NCI-H748 treated with DMSO at 0.1 percent for 48 hours (cell line): ENCODE data around the gene PLCL1.

ENCODE experiments used
- DNase-seq: peaks from one replicate; lab custom pipeline; 2025; lab: John Stamatoyannopoulos, UW

PLCL1 gene

DNA sequence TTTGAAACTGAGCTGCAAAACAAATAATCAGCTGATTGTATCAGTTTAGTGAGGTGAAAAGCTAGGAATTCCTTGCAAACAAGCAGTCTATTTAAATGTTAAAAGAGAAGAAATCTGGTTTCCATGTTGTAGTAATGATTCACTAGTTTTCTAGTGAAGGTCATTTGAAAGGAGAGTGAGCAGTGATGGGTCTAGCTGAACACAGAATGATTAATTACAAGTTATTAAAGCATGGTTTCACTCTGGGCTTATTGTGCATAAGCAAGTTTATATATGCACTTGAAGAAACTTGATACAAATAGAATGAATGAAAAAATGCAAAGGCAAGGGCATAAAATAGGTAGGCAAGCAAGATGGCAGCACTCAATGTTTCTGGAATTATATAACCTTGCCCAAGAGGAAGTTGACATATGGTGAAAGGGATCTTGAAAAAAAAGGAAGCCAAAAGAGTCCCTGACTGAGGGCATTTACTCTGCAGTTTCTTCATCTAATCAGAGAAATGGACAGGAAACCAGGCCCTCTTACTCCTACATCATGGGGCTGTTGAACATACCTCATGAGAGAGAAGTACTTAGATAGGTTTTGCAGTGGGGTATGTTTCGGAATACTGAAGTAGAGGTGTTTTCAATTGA lies 53.2 kb downstream of the PLCL1 start:
- no peak for DNase-seq

DNA sequence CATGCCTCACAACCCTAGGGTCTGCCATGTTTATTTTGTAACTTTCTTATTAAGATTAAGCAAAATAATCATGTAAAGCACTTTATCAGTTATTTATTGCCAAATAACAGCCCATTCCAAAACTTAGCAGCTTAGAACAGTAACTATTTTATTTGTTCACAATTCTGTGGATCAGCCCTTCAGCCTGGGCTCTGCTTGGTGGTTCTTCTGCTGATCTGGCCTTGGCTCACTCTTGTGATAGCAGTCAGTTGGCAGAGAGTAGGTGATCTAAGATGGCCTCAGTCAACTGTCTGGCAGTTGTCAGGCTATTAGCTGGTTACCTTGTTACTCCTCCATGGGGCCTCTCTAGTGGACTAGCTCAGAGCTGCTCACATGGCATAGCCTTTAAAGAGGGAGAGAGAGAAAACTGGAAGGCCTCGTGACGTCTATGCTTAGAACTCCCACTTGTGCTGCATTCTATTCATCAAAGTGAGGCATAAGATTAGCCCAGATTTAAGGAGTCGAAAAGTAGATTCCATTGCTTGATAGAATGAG lies 54.3 kb downstream of the PLCL1 start:
- no peak for DNase-seq

DNA sequence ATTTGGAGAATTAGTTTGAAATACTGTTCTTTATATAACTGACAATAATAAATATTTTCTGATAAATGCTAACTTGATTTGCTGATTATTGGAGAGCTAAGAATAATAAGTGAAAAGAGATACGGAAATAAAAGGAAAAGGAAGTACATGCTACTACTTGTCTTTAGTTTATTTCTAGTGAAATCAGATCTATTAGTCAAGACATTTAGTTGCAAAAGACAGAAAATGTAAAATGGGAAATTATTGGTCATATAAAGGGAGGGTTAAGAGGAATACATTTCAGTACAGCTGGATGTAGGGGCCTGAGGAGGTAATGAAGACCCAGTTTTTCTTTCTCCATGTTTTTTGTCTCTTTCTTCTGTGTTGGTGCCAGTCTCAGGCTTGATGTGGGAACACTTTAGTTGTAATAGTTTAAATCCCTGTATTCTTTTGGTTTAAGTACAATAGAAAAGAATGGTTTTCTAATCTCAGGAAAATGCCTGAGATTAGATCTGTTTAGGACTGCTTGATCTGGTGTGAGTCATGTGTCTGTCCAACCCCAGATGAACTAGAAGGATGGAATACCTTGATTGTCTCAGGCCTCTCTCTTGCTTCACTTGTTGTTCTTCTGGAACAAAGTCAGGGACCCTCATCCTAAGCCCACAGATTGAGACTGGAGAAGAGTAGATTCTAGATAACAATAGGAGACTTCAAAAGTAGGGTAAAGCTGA lies 58.0 kb downstream of the PLCL1 start:
- DNase-seq = no peak

DNA sequence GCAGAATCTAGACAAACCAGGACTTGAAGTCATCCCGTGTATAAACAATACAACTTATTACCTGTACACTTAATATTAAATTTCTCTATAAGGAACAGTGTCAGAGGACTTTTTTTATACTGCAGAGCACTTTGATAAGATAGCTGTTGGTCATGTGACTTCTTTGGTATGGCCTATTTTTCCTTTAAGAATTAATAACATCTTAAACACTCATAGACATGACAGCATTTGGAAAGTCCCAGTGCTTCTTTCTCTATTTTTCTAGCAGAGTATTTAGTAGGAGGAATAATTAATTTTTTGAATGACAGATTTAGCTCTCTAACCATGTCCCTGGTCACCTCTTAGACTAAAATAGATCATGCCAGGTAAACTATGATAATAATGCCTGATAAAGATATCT lies 59.4 kb downstream of the PLCL1 start:
- no peak for DNase-seq

DNA sequence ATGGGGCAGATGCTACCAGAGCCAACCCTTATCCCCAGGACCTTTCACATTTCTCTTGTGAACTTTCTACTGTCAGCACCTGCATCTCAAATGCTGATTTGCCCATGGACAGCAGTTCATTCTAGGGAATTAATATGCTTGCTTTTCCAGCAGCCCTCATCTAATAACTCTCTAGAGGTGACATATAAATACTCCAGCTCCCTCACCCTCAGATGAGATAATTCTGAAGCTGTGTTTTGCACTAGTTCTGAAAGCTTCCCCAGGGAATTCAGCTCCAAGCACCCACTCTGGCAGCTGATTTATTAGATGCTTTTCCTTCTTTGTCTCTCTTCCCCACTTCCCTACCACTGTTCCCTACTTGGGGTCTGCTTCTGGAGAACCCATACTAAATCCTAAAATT lies 62.1 kb downstream of the PLCL1 start:
- no peak for DNase-seq

- no peak for DNase-seq
These were observed 62.6 kb downstream of the PLCL1 start for GRCh38 chr2:197867033-197867432.

GRCh38 chr2:197867624-197868023 lies 63.2 kb downstream of the PLCL1 start:
- DNase-seq = no peak

DNA sequence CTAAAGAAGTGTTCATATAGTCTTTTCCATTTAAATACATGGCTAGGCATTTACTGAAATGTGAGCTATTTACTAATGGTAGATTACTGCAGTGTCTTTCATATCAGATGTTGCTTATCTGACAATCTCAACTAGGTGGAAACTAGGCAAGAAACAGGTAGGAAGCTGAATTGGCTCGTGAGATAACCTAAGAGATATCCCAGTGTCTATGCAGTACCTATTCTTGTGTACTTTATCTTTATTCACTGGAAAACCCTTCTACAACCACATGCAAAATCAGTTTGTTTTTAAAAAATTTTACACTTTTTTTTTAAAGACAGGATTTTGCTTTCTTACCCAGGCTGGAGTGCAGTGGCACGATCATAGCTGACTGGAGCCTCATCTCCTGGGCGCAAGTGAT lies 63.8 kb downstream of the PLCL1 start:
- no peak for DNase-seq

- DNase-seq = no peak
These were observed 64.6 kb downstream of the PLCL1 start for GRCh38 chr2:197869041-197869440.

GRCh38 chr2:197869501-197870111 lies 65.2 kb downstream of the PLCL1 start:
- DNase-seq = no peak

DNA sequence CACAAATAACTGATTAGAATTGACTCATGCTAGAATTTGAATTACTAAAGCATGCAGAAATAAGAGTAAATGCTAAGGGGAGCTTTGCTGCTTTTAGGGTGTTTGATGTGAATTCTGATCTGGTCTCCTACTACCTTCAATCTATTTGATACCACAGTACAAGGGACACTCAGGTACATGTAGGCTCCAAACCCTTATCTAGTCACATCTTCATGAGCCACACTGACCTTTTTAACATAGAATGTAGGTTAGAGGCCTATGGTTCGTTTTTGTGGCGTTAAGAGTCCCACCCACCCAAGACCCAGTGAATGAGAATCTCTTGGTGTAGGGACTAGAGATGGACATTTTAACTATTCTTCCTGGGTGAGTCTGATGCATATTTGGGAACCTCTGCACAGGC lies 65.7 kb downstream of the PLCL1 start:
- no peak for DNase-seq

GRCh38 chr2:197871780-197872456 lies 67.5 kb downstream of the PLCL1 start:
- DNase-seq = peak; percentile 11

- no peak for DNase-seq
These were observed 68.9 kb downstream of the PLCL1 start for GRCh38 chr2:197873293-197873701.

DNA sequence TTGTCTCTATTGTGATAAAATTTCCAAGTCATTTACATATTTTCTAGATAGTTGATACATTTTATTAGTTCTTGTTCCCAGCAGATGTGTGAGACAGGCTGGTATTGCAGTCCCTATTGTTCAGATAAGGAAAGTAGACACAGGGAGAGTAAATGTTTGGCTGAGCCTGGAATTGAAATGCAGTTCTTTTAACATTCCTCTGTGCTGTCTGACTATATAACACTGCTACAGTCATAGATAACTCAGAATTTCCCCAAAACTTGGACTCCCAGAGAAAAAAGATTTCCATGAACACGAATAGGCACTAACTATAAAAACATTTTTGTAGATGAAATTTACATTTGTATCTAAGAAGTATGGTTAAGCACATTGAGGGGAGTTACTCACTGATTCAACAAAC lies 71.4 kb downstream of the PLCL1 start:
- DNase-seq = no peak

DNA sequence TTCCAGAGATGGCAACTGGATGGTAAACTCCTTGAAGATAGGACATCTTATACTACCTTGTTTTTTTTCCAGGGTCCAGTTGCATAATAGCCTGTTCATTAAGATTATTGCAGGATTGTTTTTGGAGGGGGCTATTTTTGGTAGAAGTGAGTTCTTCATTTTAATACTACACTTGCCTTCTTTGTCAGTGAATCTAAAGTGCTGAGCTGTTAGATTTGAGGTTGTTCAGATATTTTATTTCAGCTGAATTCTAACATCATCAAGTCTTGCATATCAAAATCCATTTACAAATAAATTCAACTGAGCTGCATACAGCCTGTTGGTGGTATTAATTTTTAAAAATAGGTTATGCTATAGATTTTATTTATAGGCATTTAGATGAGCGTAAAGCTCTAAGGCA lies 72.1 kb downstream of the PLCL1 start:
- DNase-seq = no peak

GRCh38 chr2:197877038-197877437 lies 72.6 kb downstream of the PLCL1 start:
- no peak for DNase-seq

DNA sequence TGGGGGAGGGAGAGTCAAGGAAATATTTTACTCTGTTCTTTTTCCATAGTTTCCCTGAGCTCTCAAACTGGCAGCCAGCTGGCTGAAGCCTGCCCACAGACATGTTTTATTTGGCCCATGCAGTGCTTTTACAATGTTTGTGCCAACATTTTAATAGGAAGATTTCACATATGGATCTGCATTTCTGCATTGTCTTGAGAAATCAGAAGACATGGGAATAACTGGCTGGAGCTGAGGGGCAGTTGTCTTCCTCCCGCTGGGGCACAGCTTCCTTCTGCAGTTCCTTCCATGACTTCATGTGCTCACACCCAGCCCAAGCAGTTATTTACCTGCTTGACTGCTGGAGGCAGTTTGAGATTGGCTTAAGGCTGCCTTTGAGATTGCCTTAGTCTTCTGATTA lies 74.4 kb downstream of the PLCL1 start:
- DNase-seq = no peak

DNA sequence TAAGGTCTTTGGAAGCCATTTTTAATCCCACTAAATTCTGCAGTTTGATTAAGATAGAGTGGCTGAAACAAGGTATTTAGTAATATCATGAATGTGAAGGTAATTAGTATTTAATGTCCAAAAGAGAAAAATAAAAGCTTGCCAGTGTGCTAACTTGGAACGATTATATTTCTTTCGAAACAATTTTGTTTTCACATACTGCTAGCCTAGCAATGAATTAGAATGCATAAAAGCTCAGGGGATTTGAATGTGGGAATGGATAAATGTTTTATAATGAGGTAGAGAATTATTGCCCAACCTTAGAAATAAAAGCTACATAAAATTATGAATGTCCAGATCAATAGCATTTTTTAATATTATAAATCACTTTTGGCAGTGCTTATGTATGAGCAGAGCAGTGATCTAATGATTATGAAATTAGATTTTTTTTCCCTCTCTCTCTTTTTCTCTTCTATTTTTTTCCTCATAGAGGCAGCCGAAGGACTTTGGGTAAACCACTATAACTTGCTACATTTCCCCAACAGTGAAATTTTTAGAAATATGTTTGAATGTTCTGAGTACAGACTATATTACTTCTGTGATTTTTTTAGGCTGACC lies 75.5 kb downstream of the PLCL1 start:
- no peak for DNase-seq

- no peak for DNase-seq
These were observed 79.1 kb downstream of the PLCL1 start for GRCh38 chr2:197883354-197884032.

GRCh38 chr2:197884252-197884651 lies 79.9 kb downstream of the PLCL1 start:
- DNase-seq = no peak

DNA sequence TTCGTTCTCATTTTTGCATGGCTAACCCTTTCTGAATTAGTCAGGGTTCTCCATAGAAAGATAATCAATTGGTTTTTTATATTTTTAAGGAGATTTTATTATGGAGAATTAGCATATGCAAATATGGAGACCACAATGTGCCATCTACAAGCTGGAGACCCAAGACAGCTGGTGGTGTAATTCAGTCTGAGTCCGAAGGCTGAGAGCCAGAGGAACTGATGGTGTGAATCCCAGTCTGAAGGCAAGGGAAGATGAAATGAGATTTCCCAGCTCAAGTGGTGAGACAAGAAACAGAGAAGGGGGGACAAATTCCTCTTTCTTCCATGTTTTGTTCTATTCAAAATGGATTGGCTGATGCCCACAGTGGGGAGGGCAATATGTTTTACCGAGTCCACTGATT lies 80.7 kb downstream of the PLCL1 start:
- DNase-seq = no peak

GRCh38 chr2:197885587-197885986 lies 81.2 kb downstream of the PLCL1 start:
- no peak for DNase-seq
